Chondrocyte (in vitro differentiated cells): Measurements from ENCODE around the gene UNC13C. TPM values are rescaled to one million over a fixed set of nuclear protein-coding genes. Genes with fewer than 3 reads are reported as not detected.

Experiments
- DNase-seq: peaks from one replicate; pipeline ENCODE4 v3.0.0; 2021; ENCODE audit warnings: mixed read lengths, low spot score
- H3K27ac Mint-ChIP-seq: one replicate; pipeline ENCODE4 v1.8.0; 2021; ENCODE audit warnings: mild to moderate bottlenecking, moderate library complexity, mixed read lengths; ENCODE audit not compliant: unreplicated experiment
- H3K27me3 Mint-ChIP-seq: 2 replicates; pipeline ENCODE4 v1.8.0; 2021; ENCODE audit warnings: low read depth, mixed read lengths
- H3K36me3 Mint-ChIP-seq: 2 replicates; pipeline ENCODE4 v1.8.0; 2021; ENCODE audit warnings: low read depth, mixed read lengths
- H3K4me1 Mint-ChIP-seq: 2 replicates; pipeline ENCODE4 v1.8.0; 2021; ENCODE audit warnings: low read depth, mild to moderate bottlenecking, mixed read lengths
- H3K4me3 Mint-ChIP-seq: one replicate; pipeline ENCODE4 v1.8.0; 2021; ENCODE audit warnings: mild to moderate bottlenecking, moderate library complexity, mixed read lengths; ENCODE audit not compliant: unreplicated experiment
- H3K9me3 Mint-ChIP-seq: 2 replicates; pipeline ENCODE4 v1.8.0; 2021; ENCODE audit warnings: low read depth, mixed read lengths
- total RNA-seq: library from RNA; stranded (reverse); gene quantifications from 3 replicates; pipeline ENCODE4 v1.2.1, GENCODE V29; 2021
- TF ChIP-seq, protein P1 (sequence below): fragments of 200-600 bp; sonication (generic); IDR thresholded peaks from 2 replicates; pipeline ENCODE4 v1.5.0; 2021; ENCODE audit warnings: antibody characterized with exemption, mild to moderate bottlenecking, moderate library complexity

The UNC13C gene
- total RNA-seq, 1 donor from 2014 or later, result 0.15 TPM

DNA sequence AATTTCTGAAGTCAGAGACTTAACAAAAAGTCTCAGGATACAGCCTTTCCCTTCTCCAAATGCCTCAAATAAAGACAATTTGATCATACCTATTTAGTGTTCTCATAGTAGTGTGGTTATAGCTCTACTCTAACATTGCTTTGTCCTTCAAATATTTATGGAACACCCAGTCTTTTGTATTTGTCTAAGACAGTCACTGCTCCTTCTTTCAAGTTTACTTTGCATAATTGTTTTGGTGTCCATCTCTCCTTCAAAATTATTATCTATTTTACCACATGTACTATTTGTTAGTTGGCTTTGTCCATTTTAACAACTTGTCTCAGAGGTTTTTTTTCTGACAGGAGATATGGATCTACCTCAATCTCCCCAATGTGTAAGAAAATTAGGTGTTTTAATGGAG, 118.8 kb downstream of the UNC13C start:
- Mint-ChIP-seq H3K27me3 (peaks cover 10% of the 10 kb centered on the region), H3K27ac (no peak overlapping the region), H3K4me3 (no peak overlapping the region), H3K4me1 (no peaks in the 10 kb centered on the region), H3K9me3 (no peaks in the 10 kb centered on the region), H3K36me3 (no peaks in the 10 kb centered on the region)
- TF ChIP-seq, protein P1, sequence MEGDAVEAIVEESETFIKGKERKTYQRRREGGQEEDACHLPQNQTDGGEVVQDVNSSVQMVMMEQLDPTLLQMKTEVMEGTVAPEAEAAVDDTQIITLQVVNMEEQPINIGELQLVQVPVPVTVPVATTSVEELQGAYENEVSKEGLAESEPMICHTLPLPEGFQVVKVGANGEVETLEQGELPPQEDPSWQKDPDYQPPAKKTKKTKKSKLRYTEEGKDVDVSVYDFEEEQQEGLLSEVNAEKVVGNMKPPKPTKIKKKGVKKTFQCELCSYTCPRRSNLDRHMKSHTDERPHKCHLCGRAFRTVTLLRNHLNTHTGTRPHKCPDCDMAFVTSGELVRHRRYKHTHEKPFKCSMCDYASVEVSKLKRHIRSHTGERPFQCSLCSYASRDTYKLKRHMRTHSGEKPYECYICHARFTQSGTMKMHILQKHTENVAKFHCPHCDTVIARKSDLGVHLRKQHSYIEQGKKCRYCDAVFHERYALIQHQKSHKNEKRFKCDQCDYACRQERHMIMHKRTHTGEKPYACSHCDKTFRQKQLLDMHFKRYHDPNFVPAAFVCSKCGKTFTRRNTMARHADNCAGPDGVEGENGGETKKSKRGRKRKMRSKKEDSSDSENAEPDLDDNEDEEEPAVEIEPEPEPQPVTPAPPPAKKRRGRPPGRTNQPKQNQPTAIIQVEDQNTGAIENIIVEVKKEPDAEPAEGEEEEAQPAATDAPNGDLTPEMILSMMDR, result no peak
- DNase-seq, result no peak

DNA sequence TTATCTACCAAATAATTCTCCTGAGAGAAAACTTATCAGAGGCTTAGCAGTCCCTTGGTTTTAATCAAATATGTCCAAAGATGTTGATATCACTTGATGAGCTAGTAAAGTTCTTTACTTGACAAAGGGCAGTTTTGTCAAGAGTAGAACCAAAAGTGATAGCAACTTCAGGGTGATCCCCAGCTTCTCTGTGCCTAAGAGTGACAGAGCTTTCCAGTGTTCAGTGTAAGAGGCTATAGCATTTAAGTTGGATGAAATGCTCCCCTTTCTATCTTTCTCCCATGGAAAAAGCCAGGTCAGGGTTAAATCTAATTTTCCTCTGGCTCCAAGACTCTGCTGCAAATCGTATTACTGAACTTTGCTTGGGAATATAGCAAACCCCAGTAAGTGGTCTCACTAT, 120.8 kb downstream of the UNC13C start:
- Mint-ChIP-seq H3K4me3 (no peak overlapping the region), H3K27me3 (peaks cover 10% of the 10 kb centered on the region), H3K4me1 (no peaks in the 10 kb centered on the region), H3K27ac (no peak overlapping the region), H3K9me3 (no peaks in the 10 kb centered on the region), H3K36me3 (no peaks in the 10 kb centered on the region)
- no peak for DNase-seq
- TF ChIP-seq, protein P1, result no peak

DNA sequence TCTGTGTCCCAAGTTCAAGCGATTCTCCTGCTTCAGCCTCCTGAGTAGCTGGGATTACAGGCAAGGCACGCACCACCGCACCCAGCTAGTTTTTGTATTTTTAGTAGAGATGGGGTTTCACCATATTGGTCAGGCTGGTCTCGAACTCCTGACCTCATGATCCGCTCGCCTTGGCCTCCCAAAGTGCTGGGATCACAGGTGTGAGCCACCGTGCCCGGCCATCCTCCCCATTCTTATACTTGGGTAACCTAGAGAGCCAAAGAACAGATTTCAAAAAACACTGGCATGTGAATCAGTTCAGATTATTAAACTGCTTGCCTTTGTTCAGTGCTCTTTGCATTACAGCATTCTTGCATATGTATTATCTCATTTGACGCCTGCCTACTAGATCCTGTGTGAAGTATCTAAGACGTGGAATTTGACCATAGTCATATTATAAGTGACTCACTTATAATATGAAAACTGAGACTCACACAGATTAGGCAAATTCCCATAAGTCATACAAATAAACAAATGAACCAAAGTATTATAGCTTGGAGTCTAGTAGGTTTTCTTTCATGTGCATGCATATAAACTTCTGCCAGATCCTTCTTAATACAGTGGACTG, 123.5 kb downstream of the UNC13C start:
- Mint-ChIP-seq H3K4me1 (no peaks in the 10 kb centered on the region), H3K36me3 (no peaks in the 10 kb centered on the region), H3K4me3 (no peak overlapping the region), H3K27me3 (peaks cover 7% of the 10 kb centered on the region), H3K9me3 (no peaks in the 10 kb centered on the region), H3K27ac (no peak overlapping the region)
- no peak for DNase-seq
- TF ChIP-seq, protein P1, result no peak

GRCh38 chr15:54102704-54103103, 124.5 kb downstream of the UNC13C start:
- no peaks in the 10 kb centered on the region for H3K36me3 Mint-ChIP-seq
- TF ChIP-seq, protein P1, result no peak

GRCh38 chr15:54109014-54109413, 130.8 kb downstream of the UNC13C start:
- no peak for DNase-seq
- TF ChIP-seq, protein P1, result no peak
- H3K27me3 Mint-ChIP-seq, result no peaks in the 10 kb centered on the region
- H3K36me3 Mint-ChIP-seq, result no peaks in the 10 kb centered on the region
- no peak overlapping the region for H3K4me3 Mint-ChIP-seq
- no peak overlapping the region for H3K27ac Mint-ChIP-seq
- peaks cover 3% of the 10 kb centered on the region for H3K9me3 Mint-ChIP-seq
- H3K4me1 Mint-ChIP-seq, result peaks cover 3% of the 10 kb centered on the region

More at GRCh38 chr15:54102704-54103103, 124.5 kb downstream of the UNC13C start:
- H3K4me1 Mint-ChIP-seq, result peaks cover 3% of the 10 kb centered on the region
- no peaks in the 10 kb centered on the region for H3K9me3 Mint-ChIP-seq
- H3K4me3 Mint-ChIP-seq, result no peak overlapping the region
- H3K27me3 Mint-ChIP-seq, result peaks cover 7% of the 10 kb centered on the region
- no peak overlapping the region for H3K27ac Mint-ChIP-seq
- DNase-seq, result no peak
